Endothelial cell (in vitro differentiated cells): ENCODE results near the gene SNF8. TPM values are rescaled to one million over a fixed set of nuclear protein-coding genes. Genes with fewer than 3 reads are reported as not detected.

Experiments used
- DNase-seq: peaks from one replicate; pipeline ENCODE4 v3.0.0; 2021; ENCODE audit warnings: low spot score
- H3K27ac Mint-ChIP-seq: one replicate; pipeline ENCODE4 v1.8.0; 2021; ENCODE audit warnings: mixed read lengths, inconsistent platforms; ENCODE audit not compliant: unreplicated experiment
- H3K27me3 Mint-ChIP-seq: one replicate; pipeline ENCODE4 v1.8.0; 2021; ENCODE audit warnings: mild to moderate bottlenecking, moderate library complexity, mixed read lengths, inconsistent platforms; ENCODE audit not compliant: unreplicated experiment
- H3K36me3 Mint-ChIP-seq: one replicate; pipeline ENCODE4 v1.8.0; 2021; ENCODE audit warnings: mild to moderate bottlenecking, low read depth, mixed read lengths, inconsistent platforms; ENCODE audit not compliant: unreplicated experiment
- H3K4me1 Mint-ChIP-seq: one replicate; pipeline ENCODE4 v1.8.0; 2021; ENCODE audit warnings: mild to moderate bottlenecking, mixed read lengths, inconsistent platforms; ENCODE audit not compliant: unreplicated experiment
- H3K4me3 Mint-ChIP-seq: one replicate; pipeline ENCODE4 v1.8.0; 2021; ENCODE audit warnings: mild to moderate bottlenecking, mixed read lengths, inconsistent platforms; ENCODE audit not compliant: unreplicated experiment
- H3K9me3 Mint-ChIP-seq: one replicate; pipeline ENCODE4 v1.8.0; 2021; ENCODE audit warnings: mixed read lengths, inconsistent platforms; ENCODE audit not compliant: unreplicated experiment
- CTCF ChIP-seq: fragments of 200-600 bp; sonication (generic); IDR thresholded peaks from one replicate; pipeline ENCODE4 v1.5.0; 2021; ENCODE audit warnings: antibody characterized with exemption; ENCODE audit not compliant: unreplicated experiment
- total RNA-seq: library from RNA; stranded (reverse); fragmentation: NEBNext Ultra II Directional; extraction: Animal tissue kit (Norgen Biotek cat#: 25700); gene quantifications from one replicate; pipeline ENCODE4 v1.2.1, GENCODE V29; 2021; ENCODE audit not compliant: unreplicated experiment

The SNF8 gene
- total RNA-seq, 1 donor from 2014 or later = 149 TPM

GRCh38 chr17:48989100-48989499, 44.5 kb upstream of the SNF8 start:
- DNase-seq = no peak
- Mint-ChIP-seq H3K27me3 (no peaks in the 10 kb centered on the region), H3K36me3 (no peaks in the 10 kb centered on the region), H3K4me3 (no peak overlapping the region), H3K27ac (no peak overlapping the region), H3K4me1 (peaks cover 24% of the 10 kb centered on the region), H3K9me3 (no peaks in the 10 kb centered on the region)
- no peak for TF ChIP-seq CTCF

GRCh38 chr17:48985436-48986245, 41.0 kb upstream of the SNF8 start:
- Mint-ChIP-seq H3K36me3 (peaks cover 3% of the 10 kb centered on the region), H3K27ac (no peak overlapping the region), H3K27me3 (no peaks in the 10 kb centered on the region), H3K4me3 (peak overlapping the region; percentile 24), H3K4me1 (peaks cover 7% of the 10 kb centered on the region), H3K9me3 (no peaks in the 10 kb centered on the region)
- no peak for DNase-seq
- no peak for TF ChIP-seq CTCF

GRCh38 chr17:48981927-48982539, 37.4 kb upstream of the SNF8 start:
- no peak for TF ChIP-seq CTCF
- H3K36me3 Mint-ChIP-seq = peaks cover 3% of the 10 kb centered on the region
- no peak overlapping the region for H3K27ac Mint-ChIP-seq
- H3K4me3 Mint-ChIP-seq = no peak overlapping the region
- H3K9me3 Mint-ChIP-seq = no peaks in the 10 kb centered on the region
- H3K27me3 Mint-ChIP-seq = no peaks in the 10 kb centered on the region
- H3K4me1 Mint-ChIP-seq = no peaks in the 10 kb centered on the region
- no peak for DNase-seq

- no peaks in the 10 kb centered on the region for H3K36me3 Mint-ChIP-seq
- H3K9me3 Mint-ChIP-seq = no peaks in the 10 kb centered on the region
- TF ChIP-seq CTCF = no peak
- H3K4me3 Mint-ChIP-seq = no peak overlapping the region
- no peak for DNase-seq
- peaks cover 5% of the 10 kb centered on the region for H3K27me3 Mint-ChIP-seq
- H3K4me1 Mint-ChIP-seq = peaks cover 3% of the 10 kb centered on the region
- H3K27ac Mint-ChIP-seq = no peak overlapping the region
These were observed 29.2 kb upstream of the SNF8 start for GRCh38 chr17:48973806-48974205.

- no peak overlapping the region for H3K4me3 Mint-ChIP-seq
- H3K27ac Mint-ChIP-seq = peak overlapping the region; percentile 64
- no peaks in the 10 kb centered on the region for H3K36me3 Mint-ChIP-seq
- no peak for TF ChIP-seq CTCF
- peaks cover 6% of the 10 kb centered on the region for H3K27me3 Mint-ChIP-seq
- no peak for DNase-seq
- no peaks in the 10 kb centered on the region for H3K9me3 Mint-ChIP-seq
- peaks cover 3% of the 10 kb centered on the region for H3K4me1 Mint-ChIP-seq
These were observed 28.1 kb upstream of the SNF8 start for GRCh38 chr17:48972749-48973097.
